Fibroblast of mammary gland (primary cell): ENCODE results near the gene STAU1.

Experiments used
- DNase-seq: peaks from one replicate; pipeline ENCODE4 v3.0.0-alpha.2; 2010; ENCODE audit warnings: low read depth
- H3K4me3 ChIP-seq: 2 replicates; pipeline ENCODE4 v1.5.1; 2011; ENCODE audit warnings: low read depth, mild to moderate bottlenecking, low read length, moderate library complexity; ENCODE audit not compliant: control insufficient read depth
- TF ChIP-seq, protein P1 (sequence below): conservative IDR thresholded peaks from 2 replicates; pipeline ENCODE4 v1.5.1; 2011; ENCODE audit warnings: low read depth, low read length, inconsistent platforms; ENCODE audit not compliant: control insufficient read depth, insufficient read depth

STAU1 gene

DNA sequence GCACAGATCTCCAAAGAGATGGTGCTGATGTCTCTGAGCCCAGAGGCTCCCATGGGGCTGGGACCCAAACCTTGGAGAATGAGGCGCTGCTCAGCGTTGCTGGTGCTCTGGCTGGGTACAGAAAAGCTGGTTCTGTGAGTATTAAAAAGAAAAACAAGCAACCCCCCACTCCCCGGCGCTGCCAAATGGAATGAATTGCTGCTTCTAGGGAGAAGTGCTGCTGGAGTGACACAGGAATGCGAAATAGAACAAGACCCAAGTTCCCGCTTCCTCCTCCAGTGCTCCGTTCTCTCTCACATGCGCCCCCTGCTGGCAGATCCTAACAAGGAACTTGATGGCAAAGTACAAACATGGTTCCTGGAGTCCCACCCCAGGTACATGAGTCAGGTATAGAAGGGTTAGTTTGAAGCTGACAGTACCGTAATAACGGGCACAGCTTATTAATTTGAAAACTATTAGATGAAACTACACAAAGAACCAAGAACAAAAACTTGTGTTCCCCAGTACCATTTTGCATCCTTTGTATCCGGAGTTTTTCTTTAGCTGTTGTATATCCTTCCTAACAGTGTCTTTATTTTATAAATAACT, 29.0 kb upstream of the STAU1 start:
- DNase-seq = peak; percentile 88
- H3K4me3 ChIP-seq = no peak overlapping the region
- TF ChIP-seq, protein P1, sequence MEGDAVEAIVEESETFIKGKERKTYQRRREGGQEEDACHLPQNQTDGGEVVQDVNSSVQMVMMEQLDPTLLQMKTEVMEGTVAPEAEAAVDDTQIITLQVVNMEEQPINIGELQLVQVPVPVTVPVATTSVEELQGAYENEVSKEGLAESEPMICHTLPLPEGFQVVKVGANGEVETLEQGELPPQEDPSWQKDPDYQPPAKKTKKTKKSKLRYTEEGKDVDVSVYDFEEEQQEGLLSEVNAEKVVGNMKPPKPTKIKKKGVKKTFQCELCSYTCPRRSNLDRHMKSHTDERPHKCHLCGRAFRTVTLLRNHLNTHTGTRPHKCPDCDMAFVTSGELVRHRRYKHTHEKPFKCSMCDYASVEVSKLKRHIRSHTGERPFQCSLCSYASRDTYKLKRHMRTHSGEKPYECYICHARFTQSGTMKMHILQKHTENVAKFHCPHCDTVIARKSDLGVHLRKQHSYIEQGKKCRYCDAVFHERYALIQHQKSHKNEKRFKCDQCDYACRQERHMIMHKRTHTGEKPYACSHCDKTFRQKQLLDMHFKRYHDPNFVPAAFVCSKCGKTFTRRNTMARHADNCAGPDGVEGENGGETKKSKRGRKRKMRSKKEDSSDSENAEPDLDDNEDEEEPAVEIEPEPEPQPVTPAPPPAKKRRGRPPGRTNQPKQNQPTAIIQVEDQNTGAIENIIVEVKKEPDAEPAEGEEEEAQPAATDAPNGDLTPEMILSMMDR = peak; percentile 91

GRCh38 chr20:49215232-49215631, 27.1 kb upstream of the STAU1 start:
- no peak overlapping the region for H3K4me3 ChIP-seq
- DNase-seq = no peak
- TF ChIP-seq, protein P1 = no peak

GRCh38 chr20:49214571-49214970, 26.4 kb upstream of the STAU1 start:
- TF ChIP-seq, protein P1 = no peak
- DNase-seq = peak; percentile 42
- no peak overlapping the region for H3K4me3 ChIP-seq

GRCh38 chr20:49210757-49211110, 22.6 kb upstream of the STAU1 start:
- TF ChIP-seq, protein P1 = no peak
- DNase-seq = peak; percentile 7
- no peak overlapping the region for H3K4me3 ChIP-seq

GRCh38 chr20:49210101-49210756, 22.1 kb upstream of the STAU1 start:
- DNase-seq = peak; percentile 38
- TF ChIP-seq, protein P1 = no peak
- H3K4me3 ChIP-seq = no peak overlapping the region

- TF ChIP-seq, protein P1 = peak; percentile 2
- H3K4me3 ChIP-seq = no peak overlapping the region
- DNase-seq = no peak
Measured at GRCh38 chr20:49207076-49207475, 18.9 kb upstream of the STAU1 start.
